Trophoblast cell (in vitro differentiated cells and primary cell): Measurements from ENCODE around the gene NRXN3.

ENCODE experiments used
- DNase-seq, 2 donors: peaks; one replicate each; pipeline ENCODE4 v3.0.0-alpha.2; 2016
- H2AFZ ChIP-seq: 2 replicates; pipeline ENCODE4 v1.6.1; 2013; ENCODE audit warnings: low read length, moderate library complexity, mild to moderate bottlenecking; ENCODE audit not compliant: insufficient read depth, poor library complexity
- H2AK5ac ChIP-seq: 2 replicates; pipeline ENCODE4 v1.6.1; 2013; ENCODE audit warnings: mild to moderate bottlenecking, low read length
- H2BK120ac ChIP-seq: 2 replicates; pipeline ENCODE4 v1.6.1; 2013; ENCODE audit warnings: low read length, mild to moderate bottlenecking, moderate library complexity; ENCODE audit not compliant: insufficient read depth, poor library complexity
- H2BK12ac ChIP-seq: 2 replicates; pipeline ENCODE4 v1.6.1; 2013; ENCODE audit warnings: mild to moderate bottlenecking, low read length, moderate library complexity
- H2BK5ac ChIP-seq: 2 replicates; pipeline ENCODE4 v1.6.1; 2013; ENCODE audit warnings: low read length, low read depth, moderate library complexity, mild to moderate bottlenecking; ENCODE audit not compliant: poor library complexity
- H3K14ac ChIP-seq: 2 replicates; pipeline ENCODE4 v1.6.1; 2013; ENCODE audit warnings: mild to moderate bottlenecking, low read length
- H3K18ac ChIP-seq: 2 replicates; pipeline ENCODE4 v1.6.1; 2013; ENCODE audit warnings: mild to moderate bottlenecking, low read length
- H3K23ac ChIP-seq: 2 replicates; pipeline ENCODE4 v1.6.1; 2013; ENCODE audit warnings: low read length
- H3K27ac ChIP-seq: 2 replicates; pipeline ENCODE4 v1.5.1; 2013; ENCODE audit warnings: low read depth, mild to moderate bottlenecking, inconsistent platforms, low read length, moderate library complexity
- H3K27me3 ChIP-seq: 2 replicates; pipeline ENCODE4 v1.6.1; 2013; ENCODE audit warnings: inconsistent platforms, mild to moderate bottlenecking, low read length, moderate library complexity; ENCODE audit not compliant: insufficient read depth
- H3K36me3 ChIP-seq, 2 experiments: 1 replicate in 1 of 2; 2 replicates in 1 of 2; pipeline ENCODE4 v1.6.1; 2013; ENCODE audit warnings: low read length in 2 of 2, mild to moderate bottlenecking in 2 of 2, moderate library complexity in 1 of 2; ENCODE audit not compliant: insufficient read depth in 2 of 2, control insufficient read depth in 1 of 2
- H3K4ac ChIP-seq: 2 replicates; pipeline ENCODE4 v1.6.1; 2013; ENCODE audit warnings: low read depth, mild to moderate bottlenecking, low read length, moderate library complexity
- H3K4me1 ChIP-seq, 2 experiments: 1 replicate in 1 of 2; 2 replicates in 1 of 2; pipeline ENCODE4 v1.6.1; 2013; ENCODE audit warnings: low read length in 2 of 2, mild to moderate bottlenecking in 2 of 2, moderate library complexity in 1 of 2; ENCODE audit not compliant: insufficient read depth in 2 of 2, control insufficient read depth in 1 of 2
- H3K4me2 ChIP-seq: 2 replicates; pipeline ENCODE4 v1.6.1; 2013; ENCODE audit warnings: inconsistent platforms, mild to moderate bottlenecking, low read length, moderate library complexity
- H3K4me3 ChIP-seq: 2 replicates; pipeline ENCODE4 v1.5.1; 2013; ENCODE audit warnings: mild to moderate bottlenecking, low read depth, low read length, inconsistent platforms
- H3K79me1 ChIP-seq: one replicate; pipeline ENCODE4 v1.6.1; 2013; ENCODE audit warnings: low read length
- H3K79me2 ChIP-seq: 2 replicates; pipeline ENCODE4 v1.6.1; 2013; ENCODE audit warnings: low read length, mild to moderate bottlenecking; ENCODE audit not compliant: control insufficient read depth, insufficient read depth, poor library complexity
- H3K9ac ChIP-seq: 2 replicates; pipeline ENCODE4 v1.6.1; 2013; ENCODE audit warnings: mild to moderate bottlenecking, low read length
- H3K9me3 ChIP-seq: 2 replicates; pipeline ENCODE4 v1.6.1; 2013; ENCODE audit warnings: low read depth, mild to moderate bottlenecking, control low read depth, inconsistent platforms, low read length; ENCODE audit not compliant: insufficient read depth
- H4K12ac ChIP-seq: 2 replicates; pipeline ENCODE4 v1.6.1; 2013; ENCODE audit warnings: low read depth, mild to moderate bottlenecking, low read length, moderate library complexity
- H4K8ac ChIP-seq: 2 replicates; pipeline ENCODE4 v1.6.1; 2013; ENCODE audit warnings: low read depth, mild to moderate bottlenecking, low read length, moderate library complexity
- H4K91ac ChIP-seq: one replicate; pipeline ENCODE4 v1.6.1; 2013; ENCODE audit warnings: low read depth, mild to moderate bottlenecking, low read length, moderate library complexity
- WGBS: extraction: QIAGEN DNeasy Blood & Tissue Kit; methylation state at CpG from one replicate; pipeline ENCODE4 v1.1.7; 2013; ENCODE audit warnings: missing lambda C conversion rate; ENCODE audit not compliant: insufficient read length, insufficient coverage; ENCODE audit errors: extremely low coverage; 5-methylcytosine and 5-hydroxymethylcytosine counted together

The NRXN3 gene

GRCh38 chr14:79064214-79064613, 894.0 kb downstream of the NRXN3 start:
- H3K27ac ChIP-seq, result no peak overlapping the region
- H3K4ac ChIP-seq, result no peak overlapping the region
- no peak overlapping the region for H2BK5ac ChIP-seq
- H4K91ac ChIP-seq, result no peak overlapping the region
- WGBS, result no CpG with 5 or more reads among the region's 2 CpGs
- H3K14ac ChIP-seq, result no peak overlapping the region
- H3K79me1 ChIP-seq, result no peaks in the 10 kb centered on the region
- no peak overlapping the region for H2BK120ac ChIP-seq
- no peak for DNase-seq
- H4K12ac ChIP-seq, result no peak overlapping the region
- no peaks in the 10 kb centered on the region for H3K4me1 ChIP-seq
- H3K4me2 ChIP-seq, result no peak overlapping the region
- no peak overlapping the region for H2AFZ ChIP-seq
- no peak overlapping the region for H4K8ac ChIP-seq
- no peak overlapping the region for H3K9ac ChIP-seq
- H3K79me2 ChIP-seq, result no peaks in the 10 kb centered on the region
- H2BK12ac ChIP-seq, result no peak overlapping the region
- H3K9me3 ChIP-seq, result no peaks in the 10 kb centered on the region
- H2AK5ac ChIP-seq, result no peak overlapping the region
- no peaks in the 10 kb centered on the region for H3K27me3 ChIP-seq
- no peak overlapping the region for H3K4me3 ChIP-seq
- H3K23ac ChIP-seq, result no peak overlapping the region
- no peaks in the 10 kb centered on the region for H3K36me3 ChIP-seq
- no peak overlapping the region for H3K18ac ChIP-seq

GRCh38 chr14:79074510-79074909, 904.3 kb downstream of the NRXN3 start:
- Histone ChIP-seq H3K9ac (no peak overlapping the region), H3K14ac (no peak overlapping the region), H3K18ac (no peak overlapping the region), H3K36me3 (no peaks in the 10 kb centered on the region), H2BK12ac (no peak overlapping the region), H3K79me2 (no peaks in the 10 kb centered on the region), H2BK120ac (no peak overlapping the region), H4K8ac (no peak overlapping the region), H4K91ac (no peak overlapping the region), H4K12ac (no peak overlapping the region), H3K27ac (no peak overlapping the region), H2BK5ac (no peak overlapping the region), H3K4me3 (no peak overlapping the region), H2AK5ac (no peak overlapping the region), H3K27me3 (no peaks in the 10 kb centered on the region), H3K4ac (no peak overlapping the region), H3K9me3 (no peaks in the 10 kb centered on the region), H3K23ac (no peak overlapping the region), H3K4me1 (no peaks in the 10 kb centered on the region), H3K79me1 (no peaks in the 10 kb centered on the region), H3K4me2 (no peak overlapping the region), H2AFZ (no peak overlapping the region)
- WGBS, result no CpG with 5 or more reads among the region's 2 CpGs
- DNase-seq, result peak in 1 of 2 donors; percentile 54

- no peak overlapping the region for H3K4me3 ChIP-seq
- no peak overlapping the region for H4K91ac ChIP-seq
- H3K27me3 ChIP-seq, result no peaks in the 10 kb centered on the region
- no peak overlapping the region for H3K18ac ChIP-seq
- no peak overlapping the region for H4K8ac ChIP-seq
- H2BK5ac ChIP-seq, result no peak overlapping the region
- no peak for DNase-seq
- no peak overlapping the region for H2AFZ ChIP-seq
- no peaks in the 10 kb centered on the region for H3K79me1 ChIP-seq
- no peaks in the 10 kb centered on the region for H3K36me3 ChIP-seq
- H2BK120ac ChIP-seq, result no peak overlapping the region
- H3K27ac ChIP-seq, result no peak overlapping the region
- H3K23ac ChIP-seq, result no peak overlapping the region
- no peaks in the 10 kb centered on the region for H3K4me1 ChIP-seq
- no peak overlapping the region for H3K9ac ChIP-seq
- H3K9me3 ChIP-seq, result no peaks in the 10 kb centered on the region
- no peak overlapping the region for H2BK12ac ChIP-seq
- no peak overlapping the region for H4K12ac ChIP-seq
- no peak overlapping the region for H3K4ac ChIP-seq
- H3K79me2 ChIP-seq, result no peaks in the 10 kb centered on the region
- H3K14ac ChIP-seq, result no peak overlapping the region
- H2AK5ac ChIP-seq, result no peak overlapping the region
- no peak overlapping the region for H3K4me2 ChIP-seq
Observed at GRCh38 chr14:79076428-79076827, 906.3 kb downstream of the NRXN3 start.

GRCh38 chr14:79077096-79077495, 906.9 kb downstream of the NRXN3 start:
- WGBS, result no CpG with 5 or more reads among the region's 5 CpGs
- H3K9ac ChIP-seq, result no peak overlapping the region
- H4K8ac ChIP-seq, result no peak overlapping the region
- peak in 1 of 2 donors; percentile 32 for DNase-seq
- no peak overlapping the region for H3K4ac ChIP-seq
- H2AFZ ChIP-seq, result no peak overlapping the region
- H3K27me3 ChIP-seq, result no peaks in the 10 kb centered on the region
- no peaks in the 10 kb centered on the region for H3K79me2 ChIP-seq
- no peak overlapping the region for H4K12ac ChIP-seq
- H2AK5ac ChIP-seq, result no peak overlapping the region
- no peaks in the 10 kb centered on the region for H3K36me3 ChIP-seq
- H3K4me1 ChIP-seq, result no peaks in the 10 kb centered on the region
- H3K79me1 ChIP-seq, result no peaks in the 10 kb centered on the region
- H2BK5ac ChIP-seq, result no peak overlapping the region
- H4K91ac ChIP-seq, result no peak overlapping the region
- no peak overlapping the region for H2BK120ac ChIP-seq
- H3K23ac ChIP-seq, result no peak overlapping the region
- H3K9me3 ChIP-seq, result no peaks in the 10 kb centered on the region
- H3K14ac ChIP-seq, result no peak overlapping the region
- no peak overlapping the region for H3K4me2 ChIP-seq
- no peak overlapping the region for H3K4me3 ChIP-seq
- H2BK12ac ChIP-seq, result no peak overlapping the region
- H3K18ac ChIP-seq, result no peak overlapping the region
- no peak overlapping the region for H3K27ac ChIP-seq
